ENCODE results near the gene OXGR1. TPM values are rescaled to one million over a fixed set of nuclear protein-coding genes. Genes with fewer than 3 reads are reported as not detected.

Gene OXGR1
- total RNA-seq, 4 donors from 2014 or later, result 1.2 to 5.7 (median 1.4) TPM; not detected in 1

- peaks cover 0 to 14% (median 0%) of the 10 kb centered on the region in 3 donors for H3K4me1 ChIP-seq
- TF ChIP-seq POLR2A (IDR thresholded peaks at IDR 0.05), result no peak
- TF ChIP-seq CTCF (IDR thresholded peaks at IDR 0.05), result no peak
- H3K4me3 ChIP-seq, result no peak overlapping the region
- H3K36me3 ChIP-seq, result no peaks in the 10 kb centered on the region
- intact Hi-C loops (cut with DNase I), result no loop called here
- H3K27me3 ChIP-seq, result no peaks in the 10 kb centered on the region
- 69 to 79% methylated on average over 21 to 27 of the region's 27 CpGs for WGBS, 2 donors
- H3K9me3 ChIP-seq, result no peaks in the 10 kb centered on the region
- DNase-seq, result no peak
- H3K27ac ChIP-seq, result peak overlapping the region in 3 of 4 donors; percentile 10 to 52 (median 32)
Observed at GRCh38 chr13:96947343-96947910, 46.8 kb downstream of the OXGR1 start.

- peaks cover 0 to 14% (median 0%) of the 10 kb centered on the region in 3 donors for H3K4me1 ChIP-seq
- no peaks in the 10 kb centered on the region for H3K36me3 ChIP-seq
- TF ChIP-seq CTCF (IDR thresholded peaks at IDR 0.05), result no peak
- no peak for DNase-seq
- intact Hi-C loops (cut with DNase I), result no loop called here
- peak overlapping the region in 3 of 4 donors; percentile 10 to 52 (median 32) for H3K27ac ChIP-seq
- H3K4me3 ChIP-seq, result no peak overlapping the region
- no peaks in the 10 kb centered on the region for H3K27me3 ChIP-seq
- WGBS, 2 donors, result 37 to 39% methylated on average over 10 of the region's 10 CpGs
- H3K9me3 ChIP-seq, result no peaks in the 10 kb centered on the region
Observed at GRCh38 chr13:96946709-96947311, 47.5 kb downstream of the OXGR1 start.

- DNase-seq, result no peak
- Histone ChIP-seq H3K4me3 (no peak overlapping the region), H3K4me1 (no peaks in the 10 kb centered on the region), H3K27me3 (no peaks in the 10 kb centered on the region), H3K9me3 (no peaks in the 10 kb centered on the region), H3K27ac (no peak overlapping the region), H3K36me3 (no peaks in the 10 kb centered on the region)
- no peak for TF ChIP-seq POLR2A (IDR thresholded peaks at IDR 0.05)
- no peak for TF ChIP-seq CTCF (IDR thresholded peaks at IDR 0.05)
- intact Hi-C loops (cut with DNase I), result no loop called here
- 39 to 44% methylated on average over 1 of the region's 1 CpG for WGBS, 2 donors
Observed at GRCh38 chr13:96940961-96941360, 53.3 kb downstream of the OXGR1 start.

- H3K36me3 ChIP-seq, result no peaks in the 10 kb centered on the region
- H3K27me3 ChIP-seq, result no peaks in the 10 kb centered on the region
- H3K27ac ChIP-seq, result no peak overlapping the region
- DNase-seq, result no peak
- no peaks in the 10 kb centered on the region for H3K4me1 ChIP-seq
- H3K9me3 ChIP-seq, result no peaks in the 10 kb centered on the region
- intact Hi-C loops (cut with DNase I), result no loop called here
- WGBS, 2 donors, result 58 to 71% methylated on average over 3 of the region's 3 CpGs
- no peak overlapping the region for H3K4me3 ChIP-seq
- TF ChIP-seq CTCF (IDR thresholded peaks at IDR 0.05), result no peak
- TF ChIP-seq POLR2A (IDR thresholded peaks at IDR 0.05), result no peak
Observed at GRCh38 chr13:96935901-96936300, 58.4 kb downstream of the OXGR1 start.

Small RNAs within 50 kb of the gene (small RNA-seq; reads per million reads assigned to genes)
- gene RN7SKP7, result 0 reads per million in 4 donors

Other genes with a start within 250 kb of the OXGR1 start
- gene MBNL2, start 227.9 kb upstream of the OXGR1 start, total RNA-seq, result 10 to 100 TPM; 18.3 to 58.7 (median 29.7) TPM

Measured in esophagus squamous epithelium (tissue), 5 donors.